ENCODE measurements around the gene BCL7C. TPM values are rescaled to one million over a fixed set of nuclear protein-coding genes. Genes with fewer than 3 reads are reported as not detected.

Gene BCL7C
- polyA plus RNA-seq, 1 donor (not counting 4 experiments of a cell fraction or from before 2014, with no cell fraction given) = 19.2 TPM

DNA sequence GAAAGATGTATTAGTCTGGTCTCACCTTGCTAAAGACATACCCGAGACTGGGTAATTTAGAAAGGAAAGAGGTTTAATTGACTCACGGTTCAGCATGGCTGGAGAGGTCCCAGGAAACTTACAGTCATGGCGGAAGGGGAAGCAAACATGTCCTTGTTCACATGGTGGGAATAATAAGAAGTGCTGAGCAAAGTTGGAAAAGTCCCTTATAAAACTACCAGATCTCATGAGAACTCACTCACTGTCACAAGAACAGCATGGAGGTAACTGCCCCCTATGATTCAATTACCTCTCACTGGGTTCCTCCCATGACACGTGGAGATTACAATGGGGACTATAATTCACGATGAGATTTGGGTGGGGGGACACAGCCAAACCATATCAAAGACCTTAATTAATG, 53.3 kb downstream of the BCL7C start:
- no peak overlapping the region for H3K4me3 ChIP-seq (ENCODE audit: control insufficient read depth in 2 of 3, extremely low read depth in 1 of 3, insufficient read depth in 2 of 3, low read depth in 1 of 3, low read length in 3 of 3)
- no peak for DNase-seq (ENCODE audit: low read depth, low spot score)
- H4K20me1 ChIP-seq (ENCODE audit: control insufficient read depth, extremely low read depth, insufficient read depth, low read length) = no peaks in the 10 kb centered on the region
- H3K9me1 ChIP-seq (ENCODE audit: control insufficient read depth, extremely low read depth, insufficient read depth, low read length) = no peaks in the 10 kb centered on the region
- H3K4me2 ChIP-seq (ENCODE audit: control insufficient read depth, extremely low read depth, insufficient read depth, low read depth, low read length) = no peak overlapping the region
- FAIRE-seq = no peak
- H3K27me3 ChIP-seq (ENCODE audit: control insufficient read depth, extremely low read depth, insufficient read depth, low read length) = no peaks in the 10 kb centered on the region
- H3K27ac ChIP-seq (ENCODE audit: control insufficient read depth, insufficient read depth, low read length) = no peak overlapping the region
- TF ChIP-seq EZH2 (IDR thresholded peaks at IDR 0.05; ENCODE audit: low read length) = no peak
- no peak overlapping the region for H2AFZ ChIP-seq (ENCODE audit: control insufficient read depth, low read length)
- H3K9me3 ChIP-seq (ENCODE audit: control insufficient read depth, low read depth, low read length) = no peaks in the 10 kb centered on the region
- dilution Hi-C loops (cut with MboI; ENCODE audit: extremely low pct_ligation_motif_present, low sequenced_read_pairs) = no loop called here
- peaks cover 7% of the 10 kb centered on the region for H3K4me1 ChIP-seq (ENCODE audit: control insufficient read depth, extremely low read depth, insufficient read depth, low read length)
- no peaks in the 10 kb centered on the region for H3K36me3 ChIP-seq (ENCODE audit: control insufficient read depth in 2 of 2, extremely low read depth in 1 of 2, insufficient read depth in 2 of 2, low read length in 2 of 2)
- no peaks in the 10 kb centered on the region for H3K79me2 ChIP-seq (ENCODE audit: control insufficient read depth, insufficient read depth, low read length)
- no peak overlapping the region for H3K9ac ChIP-seq (ENCODE audit: control insufficient read depth, extremely low read depth, insufficient read depth, low read length)

DNA sequence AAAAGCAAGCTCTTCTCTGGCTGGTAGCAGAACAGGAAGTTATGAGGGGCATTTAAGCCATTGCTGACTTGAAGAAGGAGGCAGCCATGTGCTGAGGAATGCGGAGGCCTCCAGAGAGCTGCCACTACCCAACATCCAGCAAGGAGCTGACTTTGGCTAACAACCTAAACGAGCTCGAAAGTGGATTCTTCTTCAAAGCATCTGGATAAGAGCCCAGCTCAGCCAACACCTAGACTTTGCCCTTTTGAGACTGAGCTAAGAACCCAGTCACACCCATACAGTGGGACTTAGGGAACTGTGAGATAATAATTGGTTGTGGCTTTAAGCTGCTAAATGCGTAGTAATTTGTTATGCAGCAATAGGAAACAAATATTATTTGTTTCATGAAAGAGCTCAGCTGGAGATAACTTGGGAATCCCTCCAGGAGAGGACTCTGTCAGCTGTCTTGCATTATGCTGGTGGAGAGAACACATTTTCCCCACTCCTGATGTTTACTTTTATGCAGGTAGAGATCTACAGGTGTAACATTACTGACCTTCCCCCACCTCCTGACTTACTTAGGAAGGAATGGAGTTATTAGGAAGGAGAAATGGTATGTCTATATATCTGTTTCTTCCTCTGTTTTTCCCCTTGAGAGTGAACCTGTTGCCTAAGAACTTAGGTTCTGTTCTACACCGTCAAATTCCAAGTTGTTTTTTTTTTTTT, 54.2 kb downstream of the BCL7C start:
- DNase-seq (ENCODE audit: low read depth, low spot score) (no peak), FAIRE-seq (no peak)
- Histone ChIP-seq H3K9me1 (ENCODE audit: control insufficient read depth, extremely low read depth, insufficient read depth, low read length) (no peaks in the 10 kb centered on the region), H3K27me3 (ENCODE audit: control insufficient read depth, extremely low read depth, insufficient read depth, low read length) (no peaks in the 10 kb centered on the region), H2AFZ (ENCODE audit: control insufficient read depth, low read length) (peak overlapping the region; percentile 37), H3K27ac (ENCODE audit: control insufficient read depth, insufficient read depth, low read length) (no peak overlapping the region), H3K9me3 (ENCODE audit: control insufficient read depth, low read depth, low read length) (no peaks in the 10 kb centered on the region), H3K4me3 (ENCODE audit: control insufficient read depth in 2 of 3, extremely low read depth in 1 of 3, insufficient read depth in 2 of 3, low read depth in 1 of 3, low read length in 3 of 3) (no peak overlapping the region), H3K79me2 (ENCODE audit: control insufficient read depth, insufficient read depth, low read length) (no peaks in the 10 kb centered on the region), H3K4me2 (ENCODE audit: control insufficient read depth, extremely low read depth, insufficient read depth, low read depth, low read length) (no peak overlapping the region), H3K9ac (ENCODE audit: control insufficient read depth, extremely low read depth, insufficient read depth, low read length) (no peak overlapping the region), H3K4me1 (ENCODE audit: control insufficient read depth, extremely low read depth, insufficient read depth, low read length) (peaks cover 1% of the 10 kb centered on the region), H3K36me3 (ENCODE audit: control insufficient read depth in 2 of 2, extremely low read depth in 1 of 2, insufficient read depth in 2 of 2, low read length in 2 of 2) (no peaks in the 10 kb centered on the region), H4K20me1 (ENCODE audit: control insufficient read depth, extremely low read depth, insufficient read depth, low read length) (no peaks in the 10 kb centered on the region)
- dilution Hi-C loops (cut with MboI; ENCODE audit: extremely low pct_ligation_motif_present, low sequenced_read_pairs) = no loop called here
- TF ChIP-seq EZH2 (IDR thresholded peaks at IDR 0.05; ENCODE audit: low read length) = no peak
- TF ChIP-seq, protein P1, sequence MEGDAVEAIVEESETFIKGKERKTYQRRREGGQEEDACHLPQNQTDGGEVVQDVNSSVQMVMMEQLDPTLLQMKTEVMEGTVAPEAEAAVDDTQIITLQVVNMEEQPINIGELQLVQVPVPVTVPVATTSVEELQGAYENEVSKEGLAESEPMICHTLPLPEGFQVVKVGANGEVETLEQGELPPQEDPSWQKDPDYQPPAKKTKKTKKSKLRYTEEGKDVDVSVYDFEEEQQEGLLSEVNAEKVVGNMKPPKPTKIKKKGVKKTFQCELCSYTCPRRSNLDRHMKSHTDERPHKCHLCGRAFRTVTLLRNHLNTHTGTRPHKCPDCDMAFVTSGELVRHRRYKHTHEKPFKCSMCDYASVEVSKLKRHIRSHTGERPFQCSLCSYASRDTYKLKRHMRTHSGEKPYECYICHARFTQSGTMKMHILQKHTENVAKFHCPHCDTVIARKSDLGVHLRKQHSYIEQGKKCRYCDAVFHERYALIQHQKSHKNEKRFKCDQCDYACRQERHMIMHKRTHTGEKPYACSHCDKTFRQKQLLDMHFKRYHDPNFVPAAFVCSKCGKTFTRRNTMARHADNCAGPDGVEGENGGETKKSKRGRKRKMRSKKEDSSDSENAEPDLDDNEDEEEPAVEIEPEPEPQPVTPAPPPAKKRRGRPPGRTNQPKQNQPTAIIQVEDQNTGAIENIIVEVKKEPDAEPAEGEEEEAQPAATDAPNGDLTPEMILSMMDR (optimal IDR thresholded peaks at IDR 0.05 in 1 of 3, IDR thresholded peaks at IDR 0.05 in 1 of 3, conservative IDR thresholded peaks at IDR 0.05 in 1 of 3; ENCODE audit: extremely low read depth in 1 of 3, insufficient read depth in 2 of 3, low read length in 3 of 3) = no peak
